Activated CD4-positive, alpha-beta T cell treated with anti-CD3 and anti-CD28 coated beads for 36 hours (primary cell): ENCODE measurements around the gene COL4A1. TPM values are rescaled to one million over a fixed set of nuclear protein-coding genes. Genes with fewer than 3 reads are reported as not detected.

Experiments used
- ATAC-seq: fragments of 200-7000 bp; cut with Tn5 transposase; one replicate; pipeline ENCODE4 v1.10.0; 2021; ENCODE audit warnings: mild to moderate bottlenecking, moderate library complexity
- CTCF ChIA-PET: fragments of 350-600 bp; sonication (Branson Sonifier 250); formaldehyde crosslinking; loops from one replicate; lab custom pipeline; 2021; ENCODE audit warnings: antibody characterized with exemption; lab: Charles Lee
- POLR2A ChIA-PET: fragments of 350-600 bp; sonication (Branson Sonifier 250); formaldehyde crosslinking; loops from one replicate; lab custom pipeline; 2021; ENCODE audit warnings: antibody characterized with exemption, inconsistent platforms; lab: Charles Lee
- DNase-seq: peaks from one replicate; pipeline ENCODE4 v3.0.0-alpha.2; 2020
- H3K27ac Mint-ChIP-seq: one replicate; pipeline ENCODE4 v1.8.0; 2021; ENCODE audit warnings: mixed read lengths
- H3K27me3 Mint-ChIP-seq: one replicate; pipeline ENCODE4 v1.8.0; 2021; ENCODE audit warnings: mixed read lengths
- H3K36me3 Mint-ChIP-seq: one replicate; pipeline ENCODE4 v1.8.0; 2021; ENCODE audit warnings: low read depth, mixed read lengths
- H3K4me1 Mint-ChIP-seq: one replicate; pipeline ENCODE4 v1.8.0; 2021; ENCODE audit warnings: mixed read lengths
- H3K4me3 Mint-ChIP-seq: one replicate; pipeline ENCODE4 v1.8.0; 2021; ENCODE audit warnings: mild to moderate bottlenecking, moderate library complexity, mixed read lengths
- H3K9me3 Mint-ChIP-seq: one replicate; pipeline ENCODE4 v1.8.0; 2021; ENCODE audit warnings: low read depth, mixed read lengths
- intact Hi-C, 2 experiments: fragments of 100-400 bp; cut with DNase I in 1 of 2; cut with micrococcal nuclease in 1 of 2; formaldehyde crosslinking; loops; one replicate each; pipeline versions ENCODE4 v1.14.2 to v1.15.1; 2022 to 2024; cut with DNase I, micrococcal nuclease
- total RNA-seq, 2 experiments: library from RNA; stranded (reverse); gene quantifications; one replicate each; pipeline ENCODE4 v1.2.3, GENCODE V29; 2021

Gene COL4A1
- total RNA-seq, 2 experiments from 2014 or later = 0.14 TPM; not detected in 1

DNA sequence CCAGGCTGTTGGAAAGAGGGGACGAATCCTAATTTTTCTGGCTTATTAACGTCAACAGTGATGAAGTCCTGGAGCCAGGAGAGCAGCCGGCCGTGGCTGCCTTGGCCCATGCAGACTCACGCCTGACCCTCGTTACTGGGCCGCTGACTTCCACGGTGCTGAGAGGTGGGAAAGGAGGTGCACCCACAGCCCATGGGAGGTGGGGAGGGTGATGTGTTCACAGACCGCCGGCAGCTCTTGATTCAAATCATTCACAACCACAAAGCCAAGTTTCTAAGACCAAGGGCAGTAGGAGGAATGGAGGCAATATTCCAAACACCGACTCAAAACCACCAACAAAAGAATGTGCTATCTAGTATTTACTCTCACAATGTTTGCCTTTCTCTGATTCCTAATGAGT is 24.4 kb upstream of the COL4A1 start:
- Mint-ChIP-seq H3K4me1 (no peaks in the 10 kb centered on the region), H3K9me3 (peaks cover 2% of the 10 kb centered on the region), H3K4me3 (no peak overlapping the region), H3K36me3 (no peaks in the 10 kb centered on the region), H3K27me3 (peaks cover 20% of the 10 kb centered on the region), H3K27ac (no peak overlapping the region)
- DNase-seq = no peak
- ChIA-PET CTCF (no interaction called here), POLR2A (no interaction called here)
- no peak for ATAC-seq
- intact Hi-C loops = no loop called here

DNA sequence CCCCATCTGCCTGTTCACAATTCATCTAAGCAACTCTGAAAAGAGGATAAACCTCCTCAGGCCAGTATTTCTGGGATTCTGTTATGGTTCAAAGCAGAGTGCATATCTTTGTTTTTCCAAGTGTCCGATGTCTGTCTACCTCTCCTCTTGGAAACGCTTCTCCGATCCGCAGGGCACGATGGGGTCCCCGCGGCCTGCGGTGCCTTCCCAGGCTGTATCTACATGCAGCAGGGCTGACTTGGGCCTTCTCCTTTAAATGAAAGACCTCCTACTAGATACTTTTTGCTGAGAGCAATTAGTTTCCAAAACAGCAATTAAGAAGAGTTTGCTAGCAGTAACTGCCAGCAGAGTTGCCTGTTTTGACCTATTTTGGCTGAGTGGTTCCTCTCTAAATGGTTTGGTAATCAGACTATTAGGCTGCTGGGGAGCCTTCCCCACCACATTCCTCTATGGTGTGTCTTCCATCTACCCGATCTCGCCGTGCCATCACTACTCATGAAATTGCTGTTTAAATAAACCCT is 23.6 kb upstream of the COL4A1 start:
- intact Hi-C loops = no loop called here
- Mint-ChIP-seq H3K4me3 (no peak overlapping the region), H3K27me3 (peaks cover 23% of the 10 kb centered on the region), H3K9me3 (peaks cover 2% of the 10 kb centered on the region), H3K27ac (no peak overlapping the region), H3K4me1 (no peaks in the 10 kb centered on the region), H3K36me3 (no peaks in the 10 kb centered on the region)
- ChIA-PET POLR2A (no interaction called here), CTCF (no interaction called here)
- no peak for ATAC-seq
- no peak for DNase-seq

DNA sequence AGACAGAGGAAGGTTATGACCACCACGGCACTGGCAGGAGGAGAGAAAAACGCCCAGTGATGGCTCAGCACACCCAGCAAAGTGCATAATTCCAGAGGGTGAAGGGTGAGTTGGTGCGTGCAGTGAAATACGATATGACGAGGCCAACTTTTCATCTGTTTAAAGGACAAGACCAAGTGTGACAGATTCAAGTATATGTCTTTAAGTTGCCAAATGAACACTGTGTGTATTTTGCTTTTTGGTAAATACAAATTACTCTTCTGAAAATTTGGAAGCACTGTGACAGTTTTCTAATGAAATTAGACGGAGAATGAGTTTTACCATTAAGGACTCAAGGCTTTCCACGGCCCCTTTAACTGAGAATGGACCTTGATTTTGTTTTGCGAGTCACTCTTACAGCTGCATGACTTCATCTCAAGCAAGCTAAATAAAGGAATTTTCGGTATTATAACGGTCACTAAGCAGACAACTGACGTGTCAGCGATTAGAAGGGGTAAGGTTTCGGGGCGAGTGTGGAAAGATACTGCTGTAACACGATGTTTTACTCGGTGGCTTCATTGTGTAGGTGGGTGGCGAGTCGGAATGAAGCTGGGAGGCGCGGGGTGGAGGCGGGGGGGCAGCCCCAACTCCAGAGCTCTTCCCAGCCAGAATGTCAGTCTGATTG is 23.0 kb upstream of the COL4A1 start:
- Mint-ChIP-seq H3K4me3 (no peak overlapping the region), H3K9me3 (no peaks in the 10 kb centered on the region), H3K27me3 (peaks cover 24% of the 10 kb centered on the region), H3K36me3 (no peaks in the 10 kb centered on the region), H3K4me1 (no peaks in the 10 kb centered on the region), H3K27ac (no peak overlapping the region)
- CTCF ChIA-PET = no interaction called here
- POLR2A ChIA-PET = no interaction called here
- ATAC-seq (no peak), DNase-seq (no peak)
- intact Hi-C loops = no loop called here

DNA sequence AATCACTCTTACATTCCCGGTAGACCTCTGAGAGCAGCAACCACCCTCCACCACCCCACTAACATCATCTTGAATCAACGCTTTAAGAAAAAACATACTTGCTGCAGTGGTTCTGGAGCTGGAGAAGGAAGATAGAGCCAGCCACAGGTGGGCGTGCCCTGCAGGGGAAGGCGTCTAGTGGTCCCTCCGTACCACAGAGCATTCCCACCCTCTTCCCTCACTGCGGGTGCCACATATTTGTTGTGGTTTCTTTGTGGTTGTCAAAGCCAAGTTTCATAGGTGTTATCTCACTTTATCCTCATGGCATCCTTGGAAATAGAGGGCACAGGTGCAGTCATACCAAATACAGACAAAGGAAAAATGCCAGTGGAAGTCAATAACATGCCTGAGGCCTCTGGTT is 22.3 kb upstream of the COL4A1 start:
- Mint-ChIP-seq H3K4me3 (no peak overlapping the region), H3K27me3 (peaks cover 28% of the 10 kb centered on the region), H3K4me1 (no peaks in the 10 kb centered on the region), H3K9me3 (no peaks in the 10 kb centered on the region), H3K27ac (no peak overlapping the region), H3K36me3 (no peaks in the 10 kb centered on the region)
- CTCF ChIA-PET = no interaction called here
- ATAC-seq = no peak
- DNase-seq = no peak
- POLR2A ChIA-PET = no interaction called here
- intact Hi-C loops = no loop called here

DNA sequence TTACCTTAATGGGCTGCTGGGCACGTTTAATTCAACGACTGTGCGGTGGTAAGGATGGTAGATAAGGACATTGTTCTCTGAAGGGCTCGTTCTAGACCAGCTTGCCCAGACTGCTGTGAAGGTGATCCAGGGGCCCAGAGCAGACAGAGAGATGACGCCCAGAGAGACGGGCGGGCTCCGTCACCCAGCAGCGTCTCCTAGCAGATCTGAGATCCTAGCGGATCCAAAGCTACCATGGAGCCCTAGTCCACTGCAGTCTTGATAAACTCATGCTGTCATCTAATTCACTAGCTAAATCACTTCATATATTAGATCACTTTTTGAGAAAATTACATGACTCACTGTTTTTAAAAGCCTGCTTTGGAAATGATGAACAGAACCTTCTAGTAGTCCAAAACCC is 21.6 kb upstream of the COL4A1 start:
- CTCF ChIA-PET = interaction anchor here (0.5 kb wide), 1 partner anchor 32 kb away, joined by 4 read pairs; no protein-coding TSS in a partner anchor
- intact Hi-C loops = no loop called here
- no peak overlapping the region for H3K4me3 Mint-ChIP-seq
- H3K27ac Mint-ChIP-seq = no peak overlapping the region
- no peak for DNase-seq
- no peaks in the 10 kb centered on the region for H3K4me1 Mint-ChIP-seq
- H3K9me3 Mint-ChIP-seq = no peaks in the 10 kb centered on the region
- no peaks in the 10 kb centered on the region for H3K36me3 Mint-ChIP-seq
- no peak for ATAC-seq
- peaks cover 28% of the 10 kb centered on the region for H3K27me3 Mint-ChIP-seq
- POLR2A ChIA-PET = no interaction called here

DNA sequence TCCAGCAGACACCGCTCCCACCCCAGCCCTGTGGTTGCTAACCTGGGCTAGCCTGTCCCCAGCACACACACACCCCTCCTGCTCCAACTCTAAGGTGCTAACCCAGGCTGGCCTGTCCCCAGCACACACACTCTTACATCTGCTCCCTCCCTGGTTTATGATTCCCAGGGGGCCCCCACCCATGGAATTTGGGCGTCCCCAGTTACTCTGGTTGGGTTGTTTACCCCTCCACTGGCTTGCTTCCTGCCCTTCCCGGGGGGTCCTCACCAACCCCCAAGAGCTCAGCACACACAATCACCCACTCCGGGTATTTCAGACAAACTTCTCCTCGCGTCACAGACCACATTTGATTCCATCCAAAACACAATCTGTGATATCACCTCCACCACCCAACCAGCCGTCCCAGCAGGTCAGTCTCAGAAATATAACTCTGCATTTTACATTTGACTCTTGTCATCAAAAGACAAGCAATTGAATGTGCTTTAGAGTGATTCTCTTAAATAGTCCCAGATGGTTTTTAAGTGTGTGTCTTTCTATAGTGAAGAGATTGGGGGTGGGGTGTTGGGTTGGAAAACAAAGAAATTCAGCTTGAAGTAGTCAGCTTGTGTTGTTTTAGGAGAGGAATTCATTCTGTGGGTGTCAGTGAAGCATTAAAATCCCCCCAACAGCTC is 20.2 kb upstream of the COL4A1 start:
- no peaks in the 10 kb centered on the region for H3K9me3 Mint-ChIP-seq
- no peaks in the 10 kb centered on the region for H3K36me3 Mint-ChIP-seq
- ChIA-PET POLR2A (no interaction called here), CTCF (no interaction called here)
- ATAC-seq = no peak
- H3K27me3 Mint-ChIP-seq = peaks cover 35% of the 10 kb centered on the region
- H3K4me3 Mint-ChIP-seq = no peak overlapping the region
- no peak for DNase-seq
- H3K27ac Mint-ChIP-seq = no peak overlapping the region
- H3K4me1 Mint-ChIP-seq = no peaks in the 10 kb centered on the region
- intact Hi-C loops = no loop called here

DNA sequence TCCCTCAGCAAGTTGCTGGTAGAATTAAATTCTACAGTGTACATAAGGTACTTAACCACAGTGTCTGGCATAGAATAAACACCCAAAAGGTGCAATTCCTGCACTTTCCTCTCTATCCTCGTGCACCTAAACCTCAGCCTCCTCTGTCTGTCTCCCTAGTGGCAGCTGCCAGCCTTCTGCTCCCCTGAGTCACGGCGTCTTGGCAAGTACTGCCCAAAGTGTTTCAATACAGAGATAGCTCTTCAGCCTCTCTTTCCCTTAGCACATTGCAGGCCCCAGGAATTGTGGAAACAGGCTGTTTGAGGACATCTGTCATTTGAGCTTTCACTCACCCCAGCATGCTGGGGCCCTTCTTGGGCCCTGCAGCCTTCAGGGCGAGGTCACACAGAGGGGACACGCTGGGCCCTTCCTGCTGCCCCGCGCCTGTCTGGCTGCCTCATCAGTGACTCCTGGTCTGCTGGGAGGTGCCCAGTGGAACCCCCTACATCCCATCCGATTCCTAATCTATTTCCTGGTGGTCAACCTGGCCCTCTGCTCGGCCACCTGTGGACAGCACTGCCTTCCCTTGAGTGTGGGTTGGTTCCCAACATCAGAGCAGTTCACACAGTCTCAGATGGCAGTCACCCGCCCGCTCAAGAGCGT is 19.4 kb upstream of the COL4A1 start:
- Mint-ChIP-seq H3K36me3 (no peaks in the 10 kb centered on the region), H3K4me3 (no peak overlapping the region), H3K4me1 (no peaks in the 10 kb centered on the region), H3K9me3 (no peaks in the 10 kb centered on the region), H3K27me3 (peaks cover 41% of the 10 kb centered on the region), H3K27ac (no peak overlapping the region)
- no peak for ATAC-seq
- ChIA-PET CTCF (interaction anchor here (0.7 kb wide), 1 partner anchor 138 kb away, joined by 3 read pairs; no protein-coding TSS in a partner anchor), POLR2A (no interaction called here)
- DNase-seq = no peak
- intact Hi-C loops = no loop called here

DNA sequence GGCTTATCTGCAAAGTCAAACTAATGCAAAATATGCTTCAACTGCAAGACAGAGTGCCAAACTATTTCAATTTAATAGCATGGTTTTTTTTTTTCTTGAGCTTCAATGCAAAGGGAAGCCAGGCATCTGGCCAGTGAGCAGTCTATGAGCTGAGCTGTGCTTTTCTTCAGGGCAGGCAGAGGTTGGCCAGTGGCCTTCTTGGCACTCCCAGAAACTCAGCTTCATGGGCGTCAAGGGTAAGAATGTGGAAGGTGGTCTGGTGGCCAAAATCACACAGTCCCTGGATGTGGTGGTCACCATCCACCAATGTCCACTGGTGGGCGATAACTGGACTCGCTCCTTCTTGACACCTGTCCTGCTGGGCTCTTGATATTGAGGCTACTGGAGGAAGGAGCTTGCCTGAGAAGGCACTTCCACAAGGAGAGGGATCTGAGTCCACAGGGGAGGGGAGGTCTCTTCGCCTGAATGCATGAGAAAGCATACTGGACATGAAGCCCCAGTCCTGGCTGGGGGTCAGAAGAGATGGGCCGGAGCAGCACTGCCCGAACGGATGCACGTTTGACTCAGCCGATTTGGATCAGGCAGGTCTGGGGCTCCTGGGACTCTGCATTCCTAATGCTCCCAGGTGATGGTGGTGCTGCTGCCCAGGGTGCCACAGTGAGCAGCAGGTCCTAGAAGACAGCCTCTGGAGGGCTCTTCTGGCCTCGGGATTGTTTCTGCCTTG is 17.2 kb upstream of the COL4A1 start:
- no peaks in the 10 kb centered on the region for H3K36me3 Mint-ChIP-seq
- peaks cover 37% of the 10 kb centered on the region for H3K27me3 Mint-ChIP-seq
- H3K27ac Mint-ChIP-seq = no peak overlapping the region
- intact Hi-C loops = no loop called here
- no peaks in the 10 kb centered on the region for H3K9me3 Mint-ChIP-seq
- ChIA-PET CTCF (no interaction called here), POLR2A (no interaction called here)
- no peak overlapping the region for H3K4me3 Mint-ChIP-seq
- H3K4me1 Mint-ChIP-seq = peaks cover 14% of the 10 kb centered on the region
- no peak for ATAC-seq
- no peak for DNase-seq

DNA sequence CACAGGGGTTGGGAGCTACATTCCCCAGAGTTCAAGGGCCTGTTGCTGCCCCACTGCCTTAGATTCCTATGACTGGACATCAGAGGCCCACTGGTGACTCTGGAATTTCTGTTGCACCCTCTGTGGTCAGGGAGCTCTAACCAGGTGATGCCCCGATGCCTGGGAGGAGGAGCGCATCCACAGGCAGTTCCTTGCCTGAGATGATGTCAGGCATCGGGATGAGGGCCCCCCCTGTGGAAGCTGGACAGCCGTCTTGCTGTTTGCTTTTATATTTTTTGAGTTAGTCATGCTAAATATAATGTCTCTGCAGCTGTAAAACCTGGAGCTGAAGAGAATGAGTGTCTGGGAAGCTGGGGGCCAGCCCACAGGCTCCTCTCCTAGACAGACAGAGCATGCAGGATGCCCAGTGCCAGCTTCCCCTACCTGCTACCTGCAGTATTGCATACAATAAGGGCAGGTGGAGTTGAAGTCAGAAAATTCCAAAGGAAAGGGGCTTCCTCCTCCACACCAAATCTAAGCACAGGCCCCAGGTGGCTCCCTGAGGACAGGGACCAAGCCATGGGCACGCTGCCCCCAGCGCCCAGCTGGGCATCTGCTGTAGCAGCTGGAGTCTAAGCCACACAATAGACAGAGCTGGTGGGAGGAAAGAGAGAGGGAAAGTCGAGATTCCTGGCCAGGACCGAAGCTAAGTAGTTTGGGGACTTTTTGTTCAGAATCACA is 16.4 kb upstream of the COL4A1 start:
- ChIA-PET POLR2A (no interaction called here), CTCF (no interaction called here)
- intact Hi-C loops = no loop called here
- Mint-ChIP-seq H3K27ac (no peak overlapping the region), H3K4me1 (peaks cover 14% of the 10 kb centered on the region), H3K36me3 (no peaks in the 10 kb centered on the region), H3K27me3 (peaks cover 40% of the 10 kb centered on the region), H3K4me3 (no peak overlapping the region), H3K9me3 (no peaks in the 10 kb centered on the region)
- DNase-seq = no peak
- no peak for ATAC-seq

DNA sequence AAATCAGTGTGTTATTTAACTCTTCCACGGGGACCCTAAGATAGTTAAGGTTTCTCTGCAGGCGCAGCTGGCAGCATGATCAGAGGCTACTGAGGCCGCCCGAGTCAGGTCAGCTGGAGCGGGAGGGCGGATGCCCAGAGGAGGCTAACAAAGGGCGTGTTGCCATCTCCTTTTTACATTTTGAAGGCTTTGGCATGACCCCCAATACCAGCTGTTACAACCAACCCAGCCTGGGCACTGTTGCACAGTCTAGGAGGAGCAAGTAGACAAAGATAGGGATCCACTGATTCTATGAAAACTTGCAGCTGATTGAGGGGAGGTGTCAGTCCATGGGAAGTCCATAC is 15.8 kb upstream of the COL4A1 start:
- H3K27ac Mint-ChIP-seq = no peak overlapping the region
- peaks cover 44% of the 10 kb centered on the region for H3K27me3 Mint-ChIP-seq
- H3K4me1 Mint-ChIP-seq = peaks cover 14% of the 10 kb centered on the region
- no peak for ATAC-seq
- H3K9me3 Mint-ChIP-seq = no peaks in the 10 kb centered on the region
- no peaks in the 10 kb centered on the region for H3K36me3 Mint-ChIP-seq
- H3K4me3 Mint-ChIP-seq = no peak overlapping the region
- intact Hi-C loops = no loop called here
- ChIA-PET POLR2A (no interaction called here), CTCF (no interaction called here)
- no peak for DNase-seq
